Measurements from ENCODE around the gene SOX18. TPM values are rescaled to one million over a fixed set of nuclear protein-coding genes. Genes with fewer than 3 reads are reported as not detected.

Gene SOX18
- total and polyA plus RNA-seq, 2 of the 13 experiments (the other 11 are each of a cell fraction or from before 2014, with no cell fraction given): 1.6 to 1.9 TPM

DNA sequence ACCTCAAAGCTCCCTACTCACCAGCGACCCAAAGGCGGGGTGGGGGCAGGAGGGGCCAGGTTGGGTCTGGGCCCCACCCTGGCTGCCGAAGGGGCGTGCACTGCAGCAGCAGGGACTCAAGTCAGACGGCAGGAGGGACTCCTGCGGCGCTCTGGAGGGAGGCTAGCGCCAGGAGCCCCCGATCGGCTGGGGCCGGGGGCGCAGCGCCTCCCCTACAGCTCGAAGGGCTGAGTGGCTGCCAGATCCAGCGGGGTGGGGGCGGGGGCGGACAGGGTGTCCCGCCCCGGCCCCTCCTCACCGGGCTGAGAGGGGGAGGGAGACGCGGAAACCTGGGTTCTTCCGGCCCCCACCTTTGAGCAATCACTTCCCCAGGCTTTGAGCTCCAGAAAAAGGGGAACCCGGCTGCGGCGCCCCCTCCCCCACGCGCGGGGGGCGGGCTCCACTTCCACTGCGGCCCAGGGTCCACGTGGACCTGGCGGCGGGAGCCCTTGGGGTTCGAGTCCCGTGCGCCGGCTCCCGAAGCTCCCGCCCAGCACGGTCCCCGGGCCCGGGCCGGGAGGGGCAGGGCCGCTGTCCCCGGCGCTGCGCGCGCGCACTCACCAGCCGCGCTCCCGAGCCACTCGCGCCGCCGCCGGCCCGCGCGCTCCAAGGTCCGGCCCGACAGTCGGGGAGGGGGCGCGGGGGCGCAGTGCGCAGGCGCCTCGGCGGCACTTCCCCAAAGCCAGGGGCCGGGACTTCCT is 30.0 kb upstream of the SOX18 start, which contains the start of gene RGS19 (continued):
- TF ChIP-seq, protein P1, sequence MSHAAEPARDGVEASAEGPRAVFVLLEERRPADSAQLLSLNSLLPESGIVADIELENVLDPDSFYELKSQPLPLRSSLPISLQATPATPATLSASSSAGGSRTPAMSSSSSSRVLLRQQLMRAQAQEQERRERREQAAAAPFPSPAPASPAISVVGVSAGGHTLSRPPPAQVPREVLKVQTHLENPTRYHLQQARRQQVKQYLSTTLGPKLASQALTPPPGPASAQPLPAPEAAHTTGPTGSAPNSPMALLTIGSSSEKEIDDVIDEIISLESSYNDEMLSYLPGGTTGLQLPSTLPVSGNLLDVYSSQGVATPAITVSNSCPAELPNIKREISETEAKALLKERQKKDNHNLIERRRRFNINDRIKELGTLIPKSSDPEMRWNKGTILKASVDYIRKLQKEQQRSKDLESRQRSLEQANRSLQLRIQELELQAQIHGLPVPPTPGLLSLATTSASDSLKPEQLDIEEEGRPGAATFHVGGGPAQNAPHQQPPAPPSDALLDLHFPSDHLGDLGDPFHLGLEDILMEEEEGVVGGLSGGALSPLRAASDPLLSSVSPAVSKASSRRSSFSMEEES (CRISPR knock-in tag; IDR thresholded peaks at IDR 0.05): no peak
- no peak for TF ChIP-seq ZNF652 (CRISPR knock-in tag; IDR thresholded peaks at IDR 0.05; ENCODE audit: borderline replicate concordance, low read depth)
- TF ChIP-seq KAT7 (CRISPR knock-in tag; IDR thresholded peaks at IDR 0.05; ENCODE audit: borderline replicate concordance): peak; percentile 29; the same call in 1 of the 2 replicates
- TF ChIP-seq TBL1XR1 (IDR thresholded peaks at IDR 0.05; ENCODE audit: borderline replicate concordance, low read length, partially characterized antibody): no peak
- TF ChIP-seq KDM1A (CRISPR knock-in tag; IDR thresholded peaks at IDR 0.05): peak; percentile 83; the same call in 1 of the 2 replicates
- no peak for TF ChIP-seq ELF3 (CRISPR knock-in tag; IDR thresholded peaks at IDR 0.05)
- no peak for TF ChIP-seq NKX3-1 (CRISPR knock-in tag; IDR thresholded peaks at IDR 0.05)
- TF ChIP-seq, protein P2, sequence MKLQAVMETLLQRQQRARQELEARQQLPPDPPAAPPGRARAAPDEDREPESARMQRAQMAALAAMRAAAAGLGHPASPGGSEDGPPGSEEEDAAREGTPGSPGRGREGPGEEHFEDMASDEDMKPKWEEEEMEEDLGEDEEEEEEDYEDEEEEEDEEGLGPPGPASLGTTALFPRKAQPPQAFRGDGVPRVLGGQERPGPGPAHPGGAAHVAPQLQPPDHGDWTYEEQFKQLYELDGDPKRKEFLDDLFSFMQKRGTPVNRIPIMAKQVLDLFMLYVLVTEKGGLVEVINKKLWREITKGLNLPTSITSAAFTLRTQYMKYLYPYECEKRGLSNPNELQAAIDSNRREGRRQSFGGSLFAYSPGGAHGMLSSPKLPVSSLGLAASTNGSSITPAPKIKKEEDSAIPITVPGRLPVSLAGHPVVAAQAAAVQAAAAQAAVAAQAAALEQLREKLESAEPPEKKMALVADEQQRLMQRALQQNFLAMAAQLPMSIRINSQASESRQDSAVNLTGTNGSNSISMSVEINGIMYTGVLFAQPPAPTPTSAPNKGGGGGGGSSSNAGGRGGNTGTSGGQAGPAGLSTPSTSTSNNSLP (IDR thresholded peaks at IDR 0.05; ENCODE audit: low read depth, low read length): no peak
- TF ChIP-seq ZNF616 (CRISPR knock-in tag; IDR thresholded peaks at IDR 0.05; ENCODE audit: low read depth): peak; percentile 26; the same call in 1 of the 2 replicates
- no peak for TF ChIP-seq GZF1 (CRISPR knock-in tag; IDR thresholded peaks at IDR 0.05)
- TF ChIP-seq ZNF180 (CRISPR knock-in tag; IDR thresholded peaks at IDR 0.05; ENCODE audit: borderline replicate concordance, low read depth): no peak
- TF ChIP-seq ZNF782 (CRISPR knock-in tag; IDR thresholded peaks at IDR 0.05; ENCODE audit: borderline replicate concordance): no peak; the same call in 1 of the 2 replicates
- no peak for TF ChIP-seq MIXL1 (CRISPR knock-in tag; IDR thresholded peaks at IDR 0.05)
- TF ChIP-seq RBAK (CRISPR knock-in tag; IDR thresholded peaks at IDR 0.05): no peak
- TF ChIP-seq HMG20B (CRISPR knock-in tag; conservative IDR thresholded peaks at IDR 0.05): 0 out of 2 replicates have a peak, but pooled peaks have one; percentile 7
- TF ChIP-seq, protein P3, sequence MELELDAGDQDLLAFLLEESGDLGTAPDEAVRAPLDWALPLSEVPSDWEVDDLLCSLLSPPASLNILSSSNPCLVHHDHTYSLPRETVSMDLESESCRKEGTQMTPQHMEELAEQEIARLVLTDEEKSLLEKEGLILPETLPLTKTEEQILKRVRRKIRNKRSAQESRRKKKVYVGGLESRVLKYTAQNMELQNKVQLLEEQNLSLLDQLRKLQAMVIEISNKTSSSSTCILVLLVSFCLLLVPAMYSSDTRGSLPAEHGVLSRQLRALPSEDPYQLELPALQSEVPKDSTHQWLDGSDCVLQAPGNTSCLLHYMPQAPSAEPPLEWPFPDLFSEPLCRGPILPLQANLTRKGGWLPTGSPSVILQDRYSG (CRISPR knock-in tag; IDR thresholded peaks at IDR 0.05): no peak
- TF ChIP-seq ZNF280D (CRISPR knock-in tag; IDR thresholded peaks at IDR 0.05): no peak
- TF ChIP-seq SIN3A (IDR thresholded peaks at IDR 0.05; ENCODE audit: borderline replicate concordance, low read depth, low read length): peak; percentile 59; the same call in 1 of the 2 replicates
- TF ChIP-seq SPEN (CRISPR knock-in tag; IDR thresholded peaks at IDR 0.05; ENCODE audit: low read depth): peak; percentile 56
- no peak for TF ChIP-seq NFKBIZ (CRISPR knock-in tag; IDR thresholded peaks at IDR 0.05)
- TF ChIP-seq ZMYM3 (CRISPR knock-in tag; IDR thresholded peaks at IDR 0.05): peak; percentile 99
- peak; percentile 53; the same call in 1 of the 2 replicates for TF ChIP-seq ZNF205 (CRISPR knock-in tag; IDR thresholded peaks at IDR 0.05)
- TF ChIP-seq PHF20 (CRISPR knock-in tag; IDR thresholded peaks at IDR 0.05): no peak

Data from HepG2 (cell line).